IPS-NIHi11 (cell line): Measurements from ENCODE around the gene SUMO2.
A peak's percentile ranks its signal among the peaks of the same experiment; 100 is the strongest.
"Not testable (repeated sequence)": the region's sequence is repeated elsewhere in the genome, so short reads cannot be mapped to it uniquely, and the experiment has no call there.

ENCODE experiments used
- DNase-seq: peaks from one replicate; pipeline ENCODE4 v3.0.0; 2012; ENCODE audit warnings: mixed read lengths, low spot score

Gene SUMO2

GRCh38 chr17:75182569-75183436, at the start of gene SUMO2:
Gene SUMO2 (minus strand): TSS chr17:75182959. CDS start chr17:75182834, 125 bp downstream.
- peak; percentile 100 for DNase-seq

GRCh38 chr17:75231741-75232464, 49.1 kb upstream of the SUMO2 start:
- DNase-seq: no peak

- DNase-seq: no peak
These were observed 48.3 kb upstream of the SUMO2 start for GRCh38 chr17:75231071-75231470.

GRCh38 chr17:75228847-75229246, 46.1 kb upstream of the SUMO2 start:
- no peak for DNase-seq

- no peak for DNase-seq
These were observed 45.5 kb upstream of the SUMO2 start for GRCh38 chr17:75228305-75228704.

GRCh38 chr17:75227729-75228128, 45.0 kb upstream of the SUMO2 start:
- no peak for DNase-seq

- DNase-seq: no peak
These were observed 42.3 kb upstream of the SUMO2 start for GRCh38 chr17:75225016-75225415.

GRCh38 chr17:75219815-75220214, 37.1 kb upstream of the SUMO2 start:
- no peak for DNase-seq

GRCh38 chr17:75218131-75218530, 35.4 kb upstream of the SUMO2 start:
- no peak for DNase-seq

GRCh38 chr17:75209061-75209460, 26.3 kb upstream of the SUMO2 start:
- no peak for DNase-seq

GRCh38 chr17:75208161-75208560, 25.4 kb upstream of the SUMO2 start:
- DNase-seq: no peak

GRCh38 chr17:75207760-75208159, 25.0 kb upstream of the SUMO2 start:
- DNase-seq: no peak

GRCh38 chr17:75207050-75207407, 24.3 kb upstream of the SUMO2 start:
- DNase-seq: not testable (repeated sequence)

GRCh38 chr17:75205793-75206163, 23.0 kb upstream of the SUMO2 start:
- DNase-seq: no peak

GRCh38 chr17:75205037-75205792, 22.5 kb upstream of the SUMO2 start, which contains the start of gene NUP85:
Gene NUP85 (plus strand): TSS chr17:75205679. CDS start chr17:75205762, 83 bp downstream.
- peak; percentile 100 for DNase-seq

GRCh38 chr17:75199886-75200618, 17.3 kb upstream of the SUMO2 start:
- no peak for DNase-seq

- no peak for DNase-seq
These were observed 12.1 kb upstream of the SUMO2 start for GRCh38 chr17:75194879-75195278.

- no peak for DNase-seq
These were observed 8.8 kb upstream of the SUMO2 start for GRCh38 chr17:75191584-75191983.

- no peak for DNase-seq
These were observed 5.9 kb upstream of the SUMO2 start for GRCh38 chr17:75188614-75189013.

- DNase-seq: no peak
These were observed 1.5 kb upstream of the SUMO2 start for GRCh38 chr17:75183999-75184884.

GRCh38 chr17:75182319-75182568, 515 bp downstream of the SUMO2 start:
- no peak for DNase-seq
